ENCODE measurements around the gene MAPK11.

DNA sequence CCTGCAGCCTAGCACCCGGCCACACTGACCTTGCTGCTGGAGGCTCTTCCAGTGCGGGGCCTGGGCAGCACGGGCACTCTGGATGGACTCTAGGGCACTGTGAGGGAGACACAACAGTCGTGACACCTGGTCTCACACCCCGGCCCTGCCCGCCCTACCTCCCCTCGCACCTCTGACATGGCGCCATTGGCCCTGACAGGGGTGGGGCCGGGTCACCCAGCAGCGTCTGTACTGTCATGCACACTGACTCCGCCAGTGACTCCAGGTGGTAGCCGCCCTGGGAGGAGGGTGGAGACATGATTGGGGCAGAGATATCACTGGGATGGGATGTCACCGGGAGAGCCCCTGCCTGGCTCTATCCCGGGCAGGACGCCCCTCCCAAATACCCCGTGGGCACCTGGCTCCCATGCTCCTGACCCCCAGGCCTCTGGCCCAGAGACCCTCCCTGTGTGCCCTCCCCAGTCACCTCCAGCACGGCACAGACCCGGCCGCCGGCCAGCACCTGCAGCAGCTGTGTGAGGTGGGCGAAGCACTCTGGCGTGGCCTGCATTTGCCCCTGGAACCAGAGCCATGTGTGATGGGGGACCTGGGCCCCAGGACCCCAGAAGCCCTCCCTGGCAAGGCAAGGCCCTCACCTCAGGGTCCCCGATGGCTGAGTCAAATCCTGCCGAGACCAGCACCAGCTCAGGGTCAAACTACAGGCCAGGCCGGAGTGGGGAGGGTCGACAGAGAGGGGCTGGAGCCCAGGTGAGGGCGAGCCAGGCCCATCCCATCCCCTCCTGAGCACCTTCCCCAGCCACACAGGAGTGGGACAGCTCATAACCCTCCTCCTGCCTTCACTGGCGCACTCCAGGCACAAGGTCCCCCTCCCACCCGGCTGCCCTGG is 21.7 kb downstream of the MAPK11 start:
- TF ChIP-seq, protein P1, sequence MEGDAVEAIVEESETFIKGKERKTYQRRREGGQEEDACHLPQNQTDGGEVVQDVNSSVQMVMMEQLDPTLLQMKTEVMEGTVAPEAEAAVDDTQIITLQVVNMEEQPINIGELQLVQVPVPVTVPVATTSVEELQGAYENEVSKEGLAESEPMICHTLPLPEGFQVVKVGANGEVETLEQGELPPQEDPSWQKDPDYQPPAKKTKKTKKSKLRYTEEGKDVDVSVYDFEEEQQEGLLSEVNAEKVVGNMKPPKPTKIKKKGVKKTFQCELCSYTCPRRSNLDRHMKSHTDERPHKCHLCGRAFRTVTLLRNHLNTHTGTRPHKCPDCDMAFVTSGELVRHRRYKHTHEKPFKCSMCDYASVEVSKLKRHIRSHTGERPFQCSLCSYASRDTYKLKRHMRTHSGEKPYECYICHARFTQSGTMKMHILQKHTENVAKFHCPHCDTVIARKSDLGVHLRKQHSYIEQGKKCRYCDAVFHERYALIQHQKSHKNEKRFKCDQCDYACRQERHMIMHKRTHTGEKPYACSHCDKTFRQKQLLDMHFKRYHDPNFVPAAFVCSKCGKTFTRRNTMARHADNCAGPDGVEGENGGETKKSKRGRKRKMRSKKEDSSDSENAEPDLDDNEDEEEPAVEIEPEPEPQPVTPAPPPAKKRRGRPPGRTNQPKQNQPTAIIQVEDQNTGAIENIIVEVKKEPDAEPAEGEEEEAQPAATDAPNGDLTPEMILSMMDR (IDR thresholded peaks at IDR 0.05 in 2 of 3, conservative IDR thresholded peaks at IDR 0.05 in 1 of 3; ENCODE audit: borderline replicate concordance in 1 of 3, insufficient read depth in 1 of 3, low read depth in 2 of 3, low read length in 2 of 3): no peak
- TF ChIP-seq YY1 (IDR thresholded peaks at IDR 0.05; ENCODE audit: extremely low read depth, insufficient replicate concordance, low read depth, low read length) (no peak), EZH2 (IDR thresholded peaks at IDR 0.05) (no peak), POLR2AphosphoS5 (IDR thresholded peaks at IDR 0.05; ENCODE audit: low read depth, low read length) (no peak), POLR2A (IDR thresholded peaks at IDR 0.05; ENCODE audit: borderline replicate concordance, extremely low read depth, insufficient read depth, insufficient read length) (no peak), RAD21 (IDR thresholded peaks at IDR 0.05; ENCODE audit: low read depth) (no peak), ZNF274 (IDR thresholded peaks at IDR 0.05; ENCODE audit: low read depth, low read length) (no peak), SP1 (IDR thresholded peaks at IDR 0.05; ENCODE audit: low read depth) (no peak), EZH2phosphoT487 (IDR thresholded peaks at IDR 0.05; ENCODE audit: borderline replicate concordance) (no peak), ZFX (IDR thresholded peaks at IDR 0.05) (no peak), SRF (IDR thresholded peaks at IDR 0.05; ENCODE audit: low read depth) (no peak)
- TF ChIP-seq, protein P2, sequence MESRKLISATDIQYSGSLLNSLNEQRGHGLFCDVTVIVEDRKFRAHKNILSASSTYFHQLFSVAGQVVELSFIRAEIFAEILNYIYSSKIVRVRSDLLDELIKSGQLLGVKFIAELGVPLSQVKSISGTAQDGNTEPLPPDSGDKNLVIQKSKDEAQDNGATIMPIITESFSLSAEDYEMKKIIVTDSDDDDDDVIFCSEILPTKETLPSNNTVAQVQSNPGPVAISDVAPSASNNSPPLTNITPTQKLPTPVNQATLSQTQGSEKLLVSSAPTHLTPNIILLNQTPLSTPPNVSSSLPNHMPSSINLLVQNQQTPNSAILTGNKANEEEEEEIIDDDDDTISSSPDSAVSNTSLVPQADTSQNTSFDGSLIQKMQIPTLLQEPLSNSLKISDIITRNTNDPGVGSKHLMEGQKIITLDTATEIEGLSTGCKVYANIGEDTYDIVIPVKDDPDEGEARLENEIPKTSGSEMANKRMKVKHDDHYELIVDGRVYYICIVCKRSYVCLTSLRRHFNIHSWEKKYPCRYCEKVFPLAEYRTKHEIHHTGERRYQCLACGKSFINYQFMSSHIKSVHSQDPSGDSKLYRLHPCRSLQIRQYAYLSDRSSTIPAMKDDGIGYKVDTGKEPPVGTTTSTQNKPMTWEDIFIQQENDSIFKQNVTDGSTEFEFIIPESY (IDR thresholded peaks at IDR 0.05; ENCODE audit: extremely low read depth, insufficient replicate concordance, low read length): no peak
- TF ChIP-seq, protein P3, sequence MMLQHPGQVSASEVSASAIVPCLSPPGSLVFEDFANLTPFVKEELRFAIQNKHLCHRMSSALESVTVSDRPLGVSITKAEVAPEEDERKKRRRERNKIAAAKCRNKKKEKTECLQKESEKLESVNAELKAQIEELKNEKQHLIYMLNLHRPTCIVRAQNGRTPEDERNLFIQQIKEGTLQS (IDR thresholded peaks at IDR 0.05): no peak
- TF ChIP-seq, protein P4, sequence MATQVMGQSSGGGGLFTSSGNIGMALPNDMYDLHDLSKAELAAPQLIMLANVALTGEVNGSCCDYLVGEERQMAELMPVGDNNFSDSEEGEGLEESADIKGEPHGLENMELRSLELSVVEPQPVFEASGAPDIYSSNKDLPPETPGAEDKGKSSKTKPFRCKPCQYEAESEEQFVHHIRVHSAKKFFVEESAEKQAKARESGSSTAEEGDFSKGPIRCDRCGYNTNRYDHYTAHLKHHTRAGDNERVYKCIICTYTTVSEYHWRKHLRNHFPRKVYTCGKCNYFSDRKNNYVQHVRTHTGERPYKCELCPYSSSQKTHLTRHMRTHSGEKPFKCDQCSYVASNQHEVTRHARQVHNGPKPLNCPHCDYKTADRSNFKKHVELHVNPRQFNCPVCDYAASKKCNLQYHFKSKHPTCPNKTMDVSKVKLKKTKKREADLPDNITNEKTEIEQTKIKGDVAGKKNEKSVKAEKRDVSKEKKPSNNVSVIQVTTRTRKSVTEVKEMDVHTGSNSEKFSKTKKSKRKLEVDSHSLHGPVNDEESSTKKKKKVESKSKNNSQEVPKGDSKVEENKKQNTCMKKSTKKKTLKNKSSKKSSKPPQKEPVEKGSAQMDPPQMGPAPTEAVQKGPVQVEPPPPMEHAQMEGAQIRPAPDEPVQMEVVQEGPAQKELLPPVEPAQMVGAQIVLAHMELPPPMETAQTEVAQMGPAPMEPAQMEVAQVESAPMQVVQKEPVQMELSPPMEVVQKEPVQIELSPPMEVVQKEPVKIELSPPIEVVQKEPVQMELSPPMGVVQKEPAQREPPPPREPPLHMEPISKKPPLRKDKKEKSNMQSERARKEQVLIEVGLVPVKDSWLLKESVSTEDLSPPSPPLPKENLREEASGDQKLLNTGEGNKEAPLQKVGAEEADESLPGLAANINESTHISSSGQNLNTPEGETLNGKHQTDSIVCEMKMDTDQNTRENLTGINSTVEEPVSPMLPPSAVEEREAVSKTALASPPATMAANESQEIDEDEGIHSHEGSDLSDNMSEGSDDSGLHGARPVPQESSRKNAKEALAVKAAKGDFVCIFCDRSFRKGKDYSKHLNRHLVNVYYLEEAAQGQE (IDR thresholded peaks at IDR 0.05; ENCODE audit: low read depth): no peak
